HG02981 (cell line): ENCODE measurements around the gene CDHR2.
A peak's percentile ranks its signal among the peaks of the same experiment; 100 is the strongest.

Experiments used
- ATAC-seq: cut with Tn5 transposase; IDR thresholded peaks from one replicate; pipeline ENCODE4 v1.9.1; 2021; ENCODE audit warnings: mild to moderate bottlenecking, moderate library complexity; ENCODE audit not compliant: unreplicated experiment

Gene CDHR2

GRCh38 chr5:176529116-176529740 lies 19.9 kb upstream of the CDHR2 start:
- ATAC-seq, result no peak

GRCh38 chr5:176529741-176530141 lies 19.4 kb upstream of the CDHR2 start:
- ATAC-seq, result no peak

GRCh38 chr5:176530393-176530982 lies 18.7 kb upstream of the CDHR2 start:
- ATAC-seq, result no peak

GRCh38 chr5:176530983-176531901 lies 17.9 kb upstream of the CDHR2 start:
- no peak for ATAC-seq

- no peak for ATAC-seq
Observed at GRCh38 chr5:176531902-176532493, 17.1 kb upstream of the CDHR2 start.

GRCh38 chr5:176532795-176533194 lies 16.3 kb upstream of the CDHR2 start:
- ATAC-seq, result no peak

- ATAC-seq, result no peak
Observed at GRCh38 chr5:176533390-176533789, 15.8 kb upstream of the CDHR2 start.

GRCh38 chr5:176533894-176534611 lies 15.1 kb upstream of the CDHR2 start:
- ATAC-seq, result no peak

- no peak for ATAC-seq
Observed at GRCh38 chr5:176534640-176535039, 14.5 kb upstream of the CDHR2 start.

- no peak for ATAC-seq
Observed at GRCh38 chr5:176535101-176535663, 14.0 kb upstream of the CDHR2 start.

- ATAC-seq, result no peak
Observed at GRCh38 chr5:176535664-176536131, 13.4 kb upstream of the CDHR2 start.

- no peak for ATAC-seq
Observed at GRCh38 chr5:176536132-176536901, 12.8 kb upstream of the CDHR2 start.

GRCh38 chr5:176536902-176537553 lies 12.1 kb upstream of the CDHR2 start, which contains the start of gene RNF44:
Gene RNF44, minus strand, starts transcription at chr5:176537402. Its CDS starts 4,930 bp downstream, at chr5:176532472.
- peak; percentile 39 for ATAC-seq

- peak; percentile 72 for ATAC-seq
Observed at GRCh38 chr5:176537554-176538229, 11.4 kb upstream of the CDHR2 start.

- ATAC-seq, result no peak
Observed at GRCh38 chr5:176538230-176538988, 10.7 kb upstream of the CDHR2 start.

GRCh38 chr5:176538989-176539384 lies 10.2 kb upstream of the CDHR2 start:
- no peak for ATAC-seq

- no peak for ATAC-seq
Observed at GRCh38 chr5:176540476-176540899, 8.7 kb upstream of the CDHR2 start.

GRCh38 chr5:176540956-176541337 lies 8.2 kb upstream of the CDHR2 start:
- no peak for ATAC-seq
